Type B pancreatic cell (in vitro differentiated cells): Measurements from ENCODE around the gene GARIN1A. TPM values are rescaled to one million over a fixed set of nuclear protein-coding genes. Genes with fewer than 3 reads are reported as not detected.
"Not testable (repeated sequence)": the region's sequence is repeated elsewhere in the genome, so short reads cannot be mapped to it uniquely, and the experiment has no call there.

Experiments used
- DNase-seq: peaks from one replicate; pipeline ENCODE4 v3.0.0; 2021; ENCODE audit warnings: mixed read lengths; ENCODE audit not compliant: unreplicated experiment; ENCODE audit errors: extremely low spot score
- H3K27ac Mint-ChIP-seq: 2 replicates; pipeline ENCODE4 v1.8.0; 2021; ENCODE audit warnings: mild to moderate bottlenecking, mixed read lengths
- H3K27me3 Mint-ChIP-seq: 2 replicates; pipeline ENCODE4 v1.8.0; 2021; ENCODE audit warnings: mixed read lengths
- H3K36me3 Mint-ChIP-seq: 2 replicates; pipeline ENCODE4 v1.8.0; 2021; ENCODE audit warnings: mixed read lengths
- H3K4me1 Mint-ChIP-seq: one replicate; pipeline ENCODE4 v1.8.0; 2021; ENCODE audit warnings: mixed read lengths; ENCODE audit not compliant: unreplicated experiment
- H3K4me3 Mint-ChIP-seq: 2 replicates; pipeline ENCODE4 v1.8.0; 2021; ENCODE audit warnings: mild to moderate bottlenecking, mixed read lengths
- H3K9me3 Mint-ChIP-seq: 2 replicates; pipeline ENCODE4 v1.8.0; 2021; ENCODE audit warnings: mixed read lengths
- CTCF ChIP-seq: fragments of 200-600 bp; sonication (generic); conservative IDR thresholded peaks from 2 replicates; pipeline ENCODE4 v1.5.0; 2021; ENCODE audit warnings: antibody characterized with exemption, mild to moderate bottlenecking
- total RNA-seq: library from RNA; stranded (reverse); gene quantifications from 2 replicates; pipeline ENCODE4 v1.2.1, GENCODE V29; 2021; ENCODE audit warnings: low replicate concordance

GARIN1A gene
- total RNA-seq, 1 donor from 2014 or later, result 2.4 TPM

DNA sequence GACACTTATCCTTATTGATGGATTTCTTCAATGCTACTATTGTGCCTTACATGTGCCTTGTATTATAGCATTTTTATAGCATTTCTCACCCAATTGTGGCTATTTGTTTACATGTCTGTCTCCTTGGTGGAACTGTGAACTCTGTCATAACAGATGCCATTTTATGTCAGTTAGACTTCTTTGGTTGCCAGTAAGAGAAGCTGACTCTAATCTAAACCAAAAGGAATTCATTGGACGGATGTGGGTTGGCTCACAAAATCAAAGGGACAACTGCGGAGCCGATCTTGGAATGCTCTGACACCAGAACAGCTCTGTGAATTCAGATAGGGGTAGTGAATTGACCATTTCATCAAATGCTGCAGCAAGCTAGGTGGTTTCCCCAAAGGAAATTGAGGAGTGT lies 15.0 kb downstream of the GARIN1A start:
- Mint-ChIP-seq H3K4me1 (peaks cover 7% of the 10 kb centered on the region), H3K27me3 (no peaks in the 10 kb centered on the region), H3K4me3 (no peak overlapping the region), H3K9me3 (no peaks in the 10 kb centered on the region), H3K36me3 (peaks cover 17% of the 10 kb centered on the region), H3K27ac (no peak overlapping the region)
- no peak for TF ChIP-seq CTCF
- DNase-seq, result no peak

DNA sequence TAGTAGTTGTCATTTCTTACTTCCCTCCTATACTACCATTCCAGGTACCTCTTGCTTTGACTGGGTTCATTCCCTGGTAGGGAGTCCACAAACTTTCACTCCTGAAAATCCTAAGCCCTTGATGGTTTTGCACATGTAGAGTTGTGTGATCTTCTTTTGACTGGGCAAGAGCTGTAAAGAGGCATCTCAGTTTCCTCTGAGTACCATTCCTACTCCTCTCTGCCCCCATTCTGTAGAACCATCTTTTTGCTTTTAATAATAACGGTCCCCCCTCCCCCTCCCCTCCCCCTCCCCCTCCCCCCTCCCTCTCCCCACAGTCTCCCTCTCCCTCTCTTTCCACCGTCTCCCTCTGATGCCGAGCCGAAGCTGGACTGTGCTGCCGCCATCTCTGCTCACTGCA lies 16.4 kb downstream of the GARIN1A start:
- no peak overlapping the region for H3K4me3 Mint-ChIP-seq
- no peak overlapping the region for H3K27ac Mint-ChIP-seq
- no peaks in the 10 kb centered on the region for H3K27me3 Mint-ChIP-seq
- no peaks in the 10 kb centered on the region for H3K9me3 Mint-ChIP-seq
- peaks cover 10% of the 10 kb centered on the region for H3K4me1 Mint-ChIP-seq
- no peak for TF ChIP-seq CTCF
- DNase-seq, result no peak
- peaks cover 15% of the 10 kb centered on the region for H3K36me3 Mint-ChIP-seq

DNA sequence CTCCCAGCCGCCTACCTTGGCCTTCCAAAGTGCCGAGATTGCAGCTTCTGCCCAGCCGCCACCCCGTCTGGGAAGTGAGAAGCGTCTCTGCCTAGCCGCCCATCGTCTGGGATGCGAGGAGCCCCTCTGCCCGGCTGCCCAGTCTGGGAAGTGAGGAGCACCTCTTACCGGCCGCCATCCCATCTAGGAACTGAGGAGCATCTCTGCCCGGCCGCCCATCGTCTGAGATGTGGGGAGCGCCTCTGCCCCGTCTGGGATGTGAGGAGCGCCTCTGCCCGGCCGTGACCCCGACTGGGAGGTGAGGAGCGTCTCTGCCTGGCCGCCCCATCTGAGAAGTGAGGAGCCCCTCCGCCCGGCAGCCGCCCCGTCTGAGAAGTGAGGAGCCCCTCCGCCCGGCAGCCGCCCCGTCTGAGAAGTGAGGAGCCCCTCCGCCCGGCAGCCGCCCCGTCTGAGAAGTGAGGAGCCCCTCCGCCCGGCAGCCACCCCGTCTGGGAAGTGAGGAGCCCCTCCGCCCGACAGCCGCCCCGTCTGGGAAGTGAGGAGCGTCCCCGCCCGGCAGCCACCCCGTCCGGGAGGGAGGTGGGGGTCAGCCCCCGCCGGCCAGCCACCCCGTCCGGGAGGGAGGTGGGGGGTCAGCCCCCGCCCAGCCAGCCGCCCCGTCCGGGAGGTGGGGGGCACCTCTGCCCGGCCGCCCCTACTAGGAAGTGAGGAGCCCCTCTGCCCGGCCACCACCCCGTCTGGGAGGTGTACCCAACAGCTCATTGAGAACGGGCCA lies 17.3 kb downstream of the GARIN1A start:
- not testable (repeated sequence) for H3K27ac Mint-ChIP-seq, H3K4me3 Mint-ChIP-seq, DNase-seq, H3K36me3 Mint-ChIP-seq, H3K27me3 Mint-ChIP-seq, H3K9me3 Mint-ChIP-seq
- H3K4me1 Mint-ChIP-seq, result peaks cover 10% of the 10 kb centered on the region

DNA sequence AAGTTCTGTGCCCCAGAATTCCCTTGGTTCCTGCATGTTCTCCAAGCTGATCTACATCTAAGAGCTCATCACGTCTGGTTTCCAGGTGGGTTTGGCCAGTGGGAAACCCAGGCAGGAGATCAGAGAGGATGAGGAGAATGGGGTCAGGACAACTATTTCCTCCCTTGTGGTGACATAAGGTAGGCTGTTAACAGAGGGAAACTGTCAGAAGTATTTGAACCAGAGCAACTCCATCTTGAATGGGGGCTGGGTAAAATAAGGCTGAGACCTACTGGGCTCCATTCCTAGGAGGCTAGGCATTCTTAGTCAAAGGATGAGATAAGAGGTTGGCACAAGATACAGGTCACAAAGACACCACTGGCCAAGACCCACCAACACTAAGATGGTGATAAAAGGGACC lies 19.1 kb downstream of the GARIN1A start:
- Mint-ChIP-seq H3K9me3 (no peaks in the 10 kb centered on the region), H3K4me1 (peaks cover 10% of the 10 kb centered on the region), H3K27ac (no peak overlapping the region), H3K36me3 (peaks cover 8% of the 10 kb centered on the region), H3K4me3 (no peak overlapping the region), H3K27me3 (peaks cover 6% of the 10 kb centered on the region)
- DNase-seq, result no peak
- no peak for TF ChIP-seq CTCF

- no peak for DNase-seq
- H3K4me1 Mint-ChIP-seq, result peaks cover 14% of the 10 kb centered on the region
- H3K36me3 Mint-ChIP-seq, result peaks cover 6% of the 10 kb centered on the region
- TF ChIP-seq CTCF, result no peak
- H3K4me3 Mint-ChIP-seq, result no peak overlapping the region
- peaks cover 21% of the 10 kb centered on the region for H3K27me3 Mint-ChIP-seq
- no peak overlapping the region for H3K27ac Mint-ChIP-seq
- H3K9me3 Mint-ChIP-seq, result no peaks in the 10 kb centered on the region
Observed at GRCh38 chr7:128692623-128693270, 20.7 kb downstream of the GARIN1A start.

- no peaks in the 10 kb centered on the region for H3K9me3 Mint-ChIP-seq
- H3K4me3 Mint-ChIP-seq, result no peak overlapping the region
- peaks cover 28% of the 10 kb centered on the region for H3K27me3 Mint-ChIP-seq
- H3K27ac Mint-ChIP-seq, result no peak overlapping the region
- H3K36me3 Mint-ChIP-seq, result peaks cover 8% of the 10 kb centered on the region
- DNase-seq, result no peak
- TF ChIP-seq CTCF, result no peak
- H3K4me1 Mint-ChIP-seq, result peaks cover 15% of the 10 kb centered on the region
Observed at GRCh38 chr7:128693373-128694015, 21.4 kb downstream of the GARIN1A start.
